Right lobe of liver (tissue), 4 donors: Measurements from ENCODE around the gene SEMA6B.

Source experiments
- CTCF ChIP-seq, 4 donors: fragments of 200-600 bp in 3 of 4; fragments of 450-650 bp in 1 of 4; IDR thresholded peaks; one replicate each; pipeline versions ENCODE4 v1.5.1 to v1.8.0; 2016 to 2022; ENCODE audit warnings: antibody characterized with exemption in 4 of 4, mild to moderate bottlenecking in 2 of 4
- POLR2A ChIP-seq: fragments of 450-650 bp; IDR thresholded peaks from one replicate; pipeline ENCODE4 v1.6.1; 2017; ENCODE audit warnings: antibody characterized with exemption, mild to moderate bottlenecking
- donor health status: DM: no; HTN: no; CAD: no.
- donor health status: DM: no; HTN: no; CAD: no.
- donor health status: DM: no; HTN: yes; CAD: no.

GRCh38 chr19:4547303-4548237 lies 11.9 kb downstream of the SEMA6B start:
- TF ChIP-seq POLR2A (no peak), CTCF (IDR thresholded peaks at IDR 0.05) (peak; percentile 51 to 62 (median 54))
